NCI-H446 (cell line): ENCODE results near the gene OTUD5.
A peak's percentile ranks its signal among the peaks of the same experiment; 100 is the strongest.

ENCODE experiments used
- DNase-seq, 2 experiments: peaks; one replicate each; lab custom pipeline; 2025; lab: John Stamatoyannopoulos, UW

Gene OTUD5

GRCh38 chrX:48972220-48973164 is 15.1 kb upstream of the OTUD5 start:
- DNase-seq, result no peak

GRCh38 chrX:48971249-48972219 is 14.1 kb upstream of the OTUD5 start, which contains the start of gene KCND1:
TSS of gene KCND1 (minus strand) at chrX:48971844. CDS start at chrX:48970271, 1,573 bp downstream.
- DNase-seq, result no peak

- no peak for DNase-seq
Measured at GRCh38 chrX:48969471-48969870, 12.1 kb upstream of the OTUD5 start.

- DNase-seq, result no peak
Measured at GRCh38 chrX:48968377-48968776, 11.0 kb upstream of the OTUD5 start.

GRCh38 chrX:48966796-48967579 is 9.6 kb upstream of the OTUD5 start:
- DNase-seq, result no peak

- no peak for DNase-seq
Measured at GRCh38 chrX:48965959-48966358, 8.6 kb upstream of the OTUD5 start.

GRCh38 chrX:48961585-48962091 is 4.2 kb upstream of the OTUD5 start:
- no peak for DNase-seq

- DNase-seq, result no peak
Measured at GRCh38 chrX:48960291-48960690, 2.9 kb upstream of the OTUD5 start.

GRCh38 chrX:48958635-48959094 is 1.3 kb upstream of the OTUD5 start:
- DNase-seq, result peak in 1 of 2 experiments; percentile 40

- DNase-seq, result peak; percentile 93 to 96
Measured at GRCh38 chrX:48957827-48958634, 624 bp upstream of the OTUD5 start.

GRCh38 chrX:48956728-48957414 is 536 bp downstream of the OTUD5 start:
- DNase-seq, result no peak

- no peak for DNase-seq
Measured at GRCh38 chrX:48948589-48948988, 8.8 kb downstream of the OTUD5 start.

GRCh38 chrX:48945517-48946348 is 11.7 kb downstream of the OTUD5 start:
- peak in 1 of 2 experiments; percentile 10 for DNase-seq

GRCh38 chrX:48942895-48943294 is 14.5 kb downstream of the OTUD5 start:
- no peak for DNase-seq

- DNase-seq, result no peak
Measured at GRCh38 chrX:48940404-48940955, 16.9 kb downstream of the OTUD5 start.

GRCh38 chrX:48939524-48940228 is 17.7 kb downstream of the OTUD5 start:
- DNase-seq, result no peak

- DNase-seq, result no peak
Measured at GRCh38 chrX:48938721-48939425, 18.5 kb downstream of the OTUD5 start.
